K562 (cell line): ENCODE measurements around the gene HES6. TPM values are rescaled to one million over a fixed set of nuclear protein-coding genes. Genes with fewer than 3 reads are reported as not detected.

Source experiments
- ADNP ChIP-seq: fragments of 200-800 bp; sonication (Bioruptor generic); IDR thresholded peaks from 2 replicates; pipeline ENCODE4 v1.6.1; 2016; ENCODE audit warnings: missing genetic modification characterization, missing compliant biosample characterization
- CEBPB ChIP-seq: fragments of 450-650 bp; IDR thresholded peaks from 2 replicates; pipeline ENCODE4 v1.6.1; 2016; ENCODE audit warnings: missing genetic modification characterization, missing compliant biosample characterization
- CEBPZ ChIP-seq: fragments of 150-350 bp; IDR thresholded peaks from 2 replicates; pipeline ENCODE4 v1.6.1; 2014; ENCODE audit warnings: low read depth, mild to moderate bottlenecking, low read length, borderline replicate concordance
- CREBBP ChIP-seq: IDR thresholded peaks from one replicate; pipeline ENCODE4 v1.6.1; 2012; ENCODE audit warnings: low read depth, mild to moderate bottlenecking, control low read depth, inconsistent platforms, low read length
- E2F3 ChIP-seq: fragments of 250-450 bp; sonication (Bioruptor Pico); IDR thresholded peaks from 2 replicates; pipeline ENCODE4 v1.4.0; 2020; ENCODE audit warnings: mild to moderate bottlenecking
- GATA2 ChIP-seq: sonication (generic); formaldehyde crosslinking; IDR thresholded peaks from 2 replicates; pipeline ENCODE4 v1.4.0; 2020; ENCODE audit warnings: mild to moderate bottlenecking, missing genetic modification reagents
- GTF2A2 ChIP-seq: IDR thresholded peaks from 2 replicates; pipeline ENCODE4 v1.6.1; 2016; ENCODE audit warnings: mild to moderate bottlenecking, missing genetic modification characterization, missing compliant biosample characterization
- GTF2F1 ChIP-seq: IDR thresholded peaks from 2 replicates; pipeline ENCODE4 v1.6.1; 2011; ENCODE audit warnings: low read depth, low read length, improper control_type of control experiment
- IRF1 ChIP-seq: sonication (generic); formaldehyde crosslinking; IDR thresholded peaks from 2 replicates; pipeline ENCODE4 v1.8.0; 2022; ENCODE audit warnings: missing genetic modification reagents, mild to moderate bottlenecking, borderline replicate concordance
- PREB ChIP-seq: sonication (generic); formaldehyde crosslinking; IDR thresholded peaks from 2 replicates; pipeline ENCODE4 v1.8.1; 2023; ENCODE audit warnings: mild to moderate bottlenecking, missing genetic modification reagents
- PTTG1 ChIP-seq: fragments of 450-650 bp; IDR thresholded peaks from 2 replicates; pipeline ENCODE4 v1.6.1; 2016; ENCODE audit warnings: low read depth, mild to moderate bottlenecking, missing genetic modification characterization, missing compliant biosample characterization
- RBM34 ChIP-seq: fragments of 200-400 bp; formaldehyde crosslinking; IDR thresholded peaks from 2 replicates; pipeline ENCODE4 v1.6.1; 2018; ENCODE audit warnings: low read length, borderline replicate concordance; ENCODE audit not compliant: insufficient read depth
- SNAPC5 ChIP-seq: fragments of 250-450 bp; sonication (Bioruptor Pico); IDR thresholded peaks from 2 replicates; pipeline ENCODE4 v1.8.0; 2021; ENCODE audit warnings: moderate library complexity, mild to moderate bottlenecking, inconsistent platforms
- TCF3 ChIP-seq: sonication (generic); formaldehyde crosslinking; IDR thresholded peaks from 2 replicates; pipeline ENCODE4 v1.4.0; 2020; ENCODE audit warnings: mild to moderate bottlenecking, missing genetic modification reagents
- TCFL5 ChIP-seq: fragments of 250-450 bp; sonication (Bioruptor Pico); conservative IDR thresholded peaks from 2 replicates; pipeline ENCODE4 v1.6.1; 2021; ENCODE audit warnings: mild to moderate bottlenecking, moderate library complexity, matching md5 sums
- ZNF184 ChIP-seq: sonication (generic); formaldehyde crosslinking; IDR thresholded peaks from 2 replicates; pipeline ENCODE4 v1.5.0; 2020; ENCODE audit warnings: missing genetic modification reagents
- ZNF224 ChIP-seq: sonication (generic); formaldehyde crosslinking; IDR thresholded peaks from 2 replicates; pipeline ENCODE4 v1.8.0; 2022; ENCODE audit warnings: mild to moderate bottlenecking, missing genetic modification reagents
- ZNF232 ChIP-seq: sonication (generic); formaldehyde crosslinking; IDR thresholded peaks from 2 replicates; pipeline ENCODE4 v1.8.0; 2022; ENCODE audit warnings: mild to moderate bottlenecking, missing genetic modification reagents
- ZNF280B ChIP-seq: fragments of 250-450 bp; sonication (Bioruptor Pico); IDR thresholded peaks from 2 replicates; pipeline ENCODE4 v1.5.1; 2021; ENCODE audit warnings: mild to moderate bottlenecking
- ZNF778 ChIP-seq: fragments of 450-650 bp; formaldehyde crosslinking; IDR thresholded peaks from 2 replicates; pipeline ENCODE4 v1.4.0; 2020; ENCODE audit warnings: mild to moderate bottlenecking, moderate library complexity
- ZNF785 ChIP-seq: fragments of 250-450 bp; sonication (Bioruptor Pico); IDR thresholded peaks from 2 replicates; pipeline ENCODE4 v1.4.0; 2020; ENCODE audit warnings: mild to moderate bottlenecking
- ZNF830 ChIP-seq: fragments of 250-450 bp; sonication (Bioruptor Pico); IDR thresholded peaks from 2 replicates; pipeline ENCODE4 v1.5.0; 2021; ENCODE audit warnings: mild to moderate bottlenecking
- polyA plus RNA-seq, 8 experiments: library from polyadenylated mRNA; depleted of rRNA in 4 of 8; stranded (reverse) in 5 of 8; unstranded in 3 of 8; fragments of >200 nt; fragmentation: Nextera tagmentation in 2 of 8; fragmentation: Illumina TruSeq in 1 of 8; extraction: Ambion mirVana in 2 of 8; extraction: Trizol in 1 of 8; gene quantifications; 2 replicates each; pipeline versions ENCODE4 v1.2.1 to v1.2.3, GENCODE V29; 2011 to 2014; ENCODE audit warnings: inconsistent platforms in 1 of 8, missing spikeins in 1 of 8
- total RNA-seq, 7 experiments: library from RNA; depleted of rRNA in 6 of 7; stranded (reverse); fragments of >200 nt in 6 of 7; fragmentation: Illumina TruSeq in 2 of 7; extraction: Trizol in 2 of 7; gene quantifications; 2 replicates each; pipeline versions ENCODE4 v1.2.1 to v1.2.3, GENCODE V29; 2011 to 2021; ENCODE audit warnings: low replicate concordance in 1 of 7

HES6 gene
- total and polyA plus RNA-seq, 9 of the 15 experiments (the other 6 are each of a cell fraction or from before 2014, with no cell fraction given): 6.2 to 133 (median 29.2) TPM

- no peak for TF ChIP-seq CEBPZ
- no peak for TF ChIP-seq GTF2A2 (tag)
- no peak for TF ChIP-seq SNAPC5 (CRISPR knock-in tag)
- TF ChIP-seq IRF1: no peak
- TF ChIP-seq ZNF232 (CRISPR knock-in tag): no peak
- no peak for TF ChIP-seq TCF3 (CRISPR knock-in tag)
- TF ChIP-seq ADNP (tag): no peak
- TF ChIP-seq PTTG1 (tag): no peak
- no peak for TF ChIP-seq CEBPB (tag)
- TF ChIP-seq TCFL5 (CRISPR knock-in tag): no peak
- no peak for TF ChIP-seq CREBBP
- TF ChIP-seq ZNF785 (CRISPR knock-in tag): no peak
- TF ChIP-seq E2F3 (CRISPR knock-in tag): 0 out of 2 replicates have a peak, but pooled peaks have one; percentile 24
- TF ChIP-seq GTF2F1: no peak
- no peak for TF ChIP-seq ZNF778 (CRISPR knock-in tag)
- no peak for TF ChIP-seq ZNF184 (CRISPR knock-in tag)
- TF ChIP-seq GATA2: no peak
- TF ChIP-seq ZNF280B (CRISPR knock-in tag): no peak
- TF ChIP-seq RBM34: no peak
- no peak for TF ChIP-seq ZNF830 (CRISPR knock-in tag)
- TF ChIP-seq ZNF224: no peak
- TF ChIP-seq PREB (CRISPR knock-in tag): no peak
Measured at GRCh38 chr2:238239863-238240756, at the start of gene HES6 (continued).
